Superior temporal gyrus (tissue), 1 donor: ENCODE data around the gene ZBTB46.

ENCODE experiments used
- DNase-seq: peaks from one replicate; pipeline ENCODE4 v3.0.0-alpha.2; 2016; ENCODE audit errors: extremely low spot score

Gene ZBTB46

GRCh38 chr20:63706852-63707557 lies 124.1 kb downstream of the ZBTB46 start:
- no peak for DNase-seq

- no peak for DNase-seq
Measured at GRCh38 chr20:63706027-63706695, 124.9 kb downstream of the ZBTB46 start.

- no peak for DNase-seq
Measured at GRCh38 chr20:63705232-63706026, 125.6 kb downstream of the ZBTB46 start.

GRCh38 chr20:63704749-63705117 lies 126.3 kb downstream of the ZBTB46 start:
- no peak for DNase-seq

- DNase-seq = no peak
Measured at GRCh38 chr20:63703976-63704748, 126.9 kb downstream of the ZBTB46 start.

- no peak for DNase-seq
Measured at GRCh38 chr20:63703471-63703975, 127.5 kb downstream of the ZBTB46 start.

GRCh38 chr20:63702751-63703470 lies 128.2 kb downstream of the ZBTB46 start:
- no peak for DNase-seq

- no peak for DNase-seq
Measured at GRCh38 chr20:63702036-63702665, 128.9 kb downstream of the ZBTB46 start.

GRCh38 chr20:63701329-63702035 lies 129.6 kb downstream of the ZBTB46 start:
- DNase-seq = no peak

- no peak for DNase-seq
Measured at GRCh38 chr20:63701051-63701328, 130.1 kb downstream of the ZBTB46 start.

GRCh38 chr20:63700199-63701050 lies 130.6 kb downstream of the ZBTB46 start:
- DNase-seq = no peak

- no peak for DNase-seq
Measured at GRCh38 chr20:63699466-63700198, 131.4 kb downstream of the ZBTB46 start.

- no peak for DNase-seq
Measured at GRCh38 chr20:63698739-63699465, 132.2 kb downstream of the ZBTB46 start.

GRCh38 chr20:63697868-63698545 lies 133.1 kb downstream of the ZBTB46 start:
- DNase-seq = no peak

- DNase-seq = no peak
Measured at GRCh38 chr20:63697357-63697867, 133.7 kb downstream of the ZBTB46 start.

- DNase-seq = no peak
Measured at GRCh38 chr20:63696628-63697356, 134.3 kb downstream of the ZBTB46 start, which contains the start of gene TNFRSF6B. TNFRSF6B (plus strand) TSS chr20:63696652; CDS start chr20:63696768, 116 bp downstream.
